GM12872 (cell line): ENCODE measurements around the gene RPRD1B.

Experiments used
- TF ChIP-seq, protein P1 (sequence below): IDR thresholded peaks from 3 replicates; pipeline ENCODE4 v1.5.1; 2011; ENCODE audit warnings: low read depth, mild to moderate bottlenecking, low read length, moderate library complexity; ENCODE audit not compliant: insufficient read depth

The RPRD1B gene

GRCh38 chr20:37997516-37997915 is 36.0 kb upstream of the RPRD1B start:
- TF ChIP-seq, protein P1, sequence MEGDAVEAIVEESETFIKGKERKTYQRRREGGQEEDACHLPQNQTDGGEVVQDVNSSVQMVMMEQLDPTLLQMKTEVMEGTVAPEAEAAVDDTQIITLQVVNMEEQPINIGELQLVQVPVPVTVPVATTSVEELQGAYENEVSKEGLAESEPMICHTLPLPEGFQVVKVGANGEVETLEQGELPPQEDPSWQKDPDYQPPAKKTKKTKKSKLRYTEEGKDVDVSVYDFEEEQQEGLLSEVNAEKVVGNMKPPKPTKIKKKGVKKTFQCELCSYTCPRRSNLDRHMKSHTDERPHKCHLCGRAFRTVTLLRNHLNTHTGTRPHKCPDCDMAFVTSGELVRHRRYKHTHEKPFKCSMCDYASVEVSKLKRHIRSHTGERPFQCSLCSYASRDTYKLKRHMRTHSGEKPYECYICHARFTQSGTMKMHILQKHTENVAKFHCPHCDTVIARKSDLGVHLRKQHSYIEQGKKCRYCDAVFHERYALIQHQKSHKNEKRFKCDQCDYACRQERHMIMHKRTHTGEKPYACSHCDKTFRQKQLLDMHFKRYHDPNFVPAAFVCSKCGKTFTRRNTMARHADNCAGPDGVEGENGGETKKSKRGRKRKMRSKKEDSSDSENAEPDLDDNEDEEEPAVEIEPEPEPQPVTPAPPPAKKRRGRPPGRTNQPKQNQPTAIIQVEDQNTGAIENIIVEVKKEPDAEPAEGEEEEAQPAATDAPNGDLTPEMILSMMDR, result no peak

- TF ChIP-seq, protein P1, result no peak
Measured at GRCh38 chr20:37999526-38000263, 33.9 kb upstream of the RPRD1B start.

- TF ChIP-seq, protein P1, result no peak
Measured at GRCh38 chr20:38000293-38000692, 33.3 kb upstream of the RPRD1B start.

DNA sequence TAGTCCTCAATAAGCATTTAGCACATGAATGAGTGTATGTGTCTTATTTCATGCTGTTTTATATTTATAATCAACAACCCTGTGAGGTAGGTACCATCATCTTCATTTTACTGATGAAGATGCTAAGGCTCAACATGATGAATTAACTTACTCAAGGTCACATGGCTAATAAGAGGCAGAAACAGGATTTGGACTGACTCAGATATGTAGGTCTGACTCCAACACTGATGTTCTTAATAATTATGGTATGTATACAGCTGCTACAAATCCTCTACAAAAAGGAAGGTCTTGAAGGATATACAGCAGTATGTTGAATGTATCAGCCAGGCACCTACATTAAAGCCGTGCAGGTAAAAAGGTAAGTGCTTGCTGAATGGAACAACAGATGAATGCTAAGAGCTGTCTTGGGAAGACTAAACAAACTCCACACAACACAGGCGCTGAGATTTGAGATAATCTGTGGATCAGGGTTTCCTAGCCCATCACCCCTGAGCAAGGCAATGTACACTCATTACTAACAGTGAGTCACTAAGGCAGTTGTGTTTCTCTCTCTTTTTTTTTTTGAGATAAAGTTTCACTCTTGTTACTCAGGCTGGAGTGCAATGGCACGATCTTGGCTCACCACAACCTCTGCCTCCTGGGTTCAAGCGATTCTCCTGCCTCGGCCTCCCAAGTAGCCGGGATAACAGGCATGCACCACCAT is 32.2 kb upstream of the RPRD1B start:
- TF ChIP-seq, protein P1, result no peak

DNA sequence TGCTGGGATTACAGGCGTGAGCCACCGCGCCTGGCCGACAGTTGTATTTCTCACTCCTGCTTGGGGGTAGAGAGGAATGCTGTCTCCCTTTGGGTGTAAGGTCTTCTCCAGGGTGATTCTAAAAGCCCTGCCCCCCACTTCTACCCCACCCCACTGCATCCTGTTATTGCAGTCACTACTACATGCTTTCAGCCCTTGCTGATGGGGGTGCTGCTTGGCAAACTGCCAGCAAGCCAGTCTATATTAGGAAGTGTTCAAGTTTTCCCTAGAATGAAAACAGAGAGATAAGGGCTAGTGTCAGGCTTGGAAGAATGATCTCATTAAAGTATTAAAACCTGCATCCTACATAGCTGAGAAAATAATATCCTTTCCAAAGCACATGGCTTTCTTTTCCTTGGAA is 31.6 kb upstream of the RPRD1B start:
- TF ChIP-seq, protein P1, result no peak

DNA sequence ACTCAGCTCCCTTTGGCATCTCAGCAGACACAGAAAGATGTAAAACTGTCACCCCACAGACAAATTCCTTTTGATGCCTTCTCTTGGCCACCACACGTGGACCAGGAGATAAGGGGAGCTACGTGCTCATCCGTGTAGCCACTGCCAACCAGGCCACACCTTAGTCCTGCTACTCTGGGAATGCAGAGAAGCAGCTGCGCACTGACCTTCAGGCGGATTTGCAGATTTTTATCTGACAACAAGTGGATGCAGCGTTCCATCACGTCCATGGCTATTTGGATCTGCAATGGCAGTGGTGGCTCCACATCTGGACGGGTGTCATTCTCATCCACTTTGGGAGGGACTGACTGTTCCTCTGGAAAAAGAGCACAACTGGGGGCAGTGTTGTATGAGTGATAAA is 31.1 kb upstream of the RPRD1B start:
- TF ChIP-seq, protein P1, result no peak

- TF ChIP-seq, protein P1, result no peak
Measured at GRCh38 chr20:38004416-38004815, 29.1 kb upstream of the RPRD1B start.
